22Rv1 (cell line): ENCODE data around the gene ST13.

Experiments used
- H3K27ac ChIP-seq: fragments of 450-650 bp; 2 replicates; pipeline ENCODE4 v1.5.1; 2017
- CTCF ChIP-seq: fragments of 450-650 bp; IDR thresholded peaks from 2 replicates; pipeline ENCODE4 v1.5.1; 2017; ENCODE audit warnings: mild to moderate bottlenecking
- ZFX ChIP-seq: fragments of 450-650 bp; IDR thresholded peaks from 2 replicates; pipeline ENCODE4 v1.6.1; 2017; ENCODE audit warnings: antibody characterized with exemption, borderline replicate concordance

The ST13 gene

GRCh38 chr22:40805699-40806203 lies 50.7 kb downstream of the ST13 start:
- TF ChIP-seq CTCF, result no peak
- TF ChIP-seq ZFX, result no peak

DNA sequence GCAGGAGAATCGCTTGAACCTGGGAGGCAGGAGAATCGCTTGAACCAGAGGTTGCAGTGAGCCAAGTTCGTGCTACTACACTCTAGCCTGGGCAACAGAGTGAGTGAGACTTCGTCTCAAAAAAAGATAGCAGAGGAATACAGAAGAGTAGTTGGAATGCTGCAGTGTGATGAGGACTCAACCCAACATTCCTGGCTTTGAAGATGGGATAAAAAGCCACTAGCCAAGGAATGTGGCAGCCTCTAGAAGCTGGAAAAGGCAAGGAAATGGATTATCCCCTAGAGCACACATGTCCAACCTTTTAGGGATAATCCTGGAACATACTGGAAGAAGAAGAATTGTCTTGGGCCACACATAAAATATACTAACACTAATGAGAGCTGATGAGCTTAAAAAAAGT lies 51.2 kb downstream of the ST13 start:
- peak overlapping the region; percentile 59; the same call in 1 of the 2 replicates for H3K27ac ChIP-seq
- no peak for TF ChIP-seq CTCF
- no peak for TF ChIP-seq ZFX

More at GRCh38 chr22:40805699-40806203, 50.7 kb downstream of the ST13 start:
- H3K27ac ChIP-seq, result no peak overlapping the region

- TF ChIP-seq CTCF, result no peak
- no peak for TF ChIP-seq ZFX
- peak overlapping the region; percentile 59 for H3K27ac ChIP-seq
Observed at GRCh38 chr22:40803321-40803720, 53.1 kb downstream of the ST13 start.

DNA sequence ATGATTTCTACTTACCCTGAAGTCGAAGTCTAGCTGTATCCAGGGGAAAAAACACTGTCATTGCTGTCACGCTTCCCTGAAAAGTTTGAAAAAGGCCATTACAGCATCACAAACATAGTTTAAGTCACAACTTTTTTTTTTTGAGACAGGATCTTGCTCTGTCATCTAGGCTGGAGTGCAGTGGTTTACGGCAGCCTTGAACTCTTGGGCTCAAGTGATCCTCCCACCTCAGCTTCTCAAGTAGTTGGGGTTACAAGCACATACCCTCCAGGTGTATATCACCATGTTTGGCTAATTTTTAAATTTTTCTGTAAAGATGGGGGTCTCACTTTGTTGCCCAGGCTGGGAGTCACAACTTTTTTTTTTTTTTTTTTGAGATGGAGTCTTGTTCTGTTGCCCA lies 57.4 kb downstream of the ST13 start:
- TF ChIP-seq ZFX (no peak), CTCF (no peak)
- no peak overlapping the region for H3K27ac ChIP-seq

GRCh38 chr22:40797427-40797826 lies 59.0 kb downstream of the ST13 start:
- H3K27ac ChIP-seq, result no peak overlapping the region
- TF ChIP-seq ZFX, result no peak

- H3K27ac ChIP-seq, result no peak overlapping the region
Observed at GRCh38 chr22:40792451-40792850, 64.0 kb downstream of the ST13 start.

DNA sequence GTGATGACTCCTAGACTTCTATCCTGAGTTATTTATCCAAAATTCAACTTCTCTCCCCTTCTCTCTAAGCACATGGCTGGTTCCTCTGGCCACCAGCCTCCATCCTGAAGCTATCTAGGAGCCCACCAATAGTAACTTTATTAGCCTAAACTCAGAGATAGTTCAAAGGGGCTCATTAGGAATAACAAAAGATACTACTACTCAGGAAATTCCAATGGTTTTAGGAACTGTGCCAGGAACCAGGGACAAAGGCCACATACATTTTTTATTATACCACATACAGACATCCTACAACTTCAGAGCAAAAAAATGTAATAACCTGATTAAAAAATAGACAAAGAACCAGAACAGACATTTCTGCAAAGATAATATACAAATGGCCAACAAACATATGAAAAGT lies 65.2 kb downstream of the ST13 start:
- H3K27ac ChIP-seq, result no peak overlapping the region
- TF ChIP-seq CTCF, result no peak
- TF ChIP-seq ZFX, result no peak

More at GRCh38 chr22:40792451-40792850, 64.0 kb downstream of the ST13 start:
- no peak for TF ChIP-seq ZFX
- no peak for TF ChIP-seq CTCF

GRCh38 chr22:40789131-40789530 lies 67.3 kb downstream of the ST13 start:
- TF ChIP-seq ZFX (no peak), CTCF (no peak)
- no peak overlapping the region for H3K27ac ChIP-seq
